Osteoblast (primary cell): Measurements from ENCODE around the gene METTL3. TPM values are rescaled to one million over a fixed set of nuclear protein-coding genes. Genes with fewer than 3 reads are reported as not detected.
A peak's percentile ranks its signal among the peaks of the same experiment; 100 is the strongest.

Experiments
- DNase-seq: peaks from one replicate; pipeline ENCODE4 v3.0.0; 2011; ENCODE audit warnings: low spot score, mixed read lengths; ENCODE audit not compliant: insufficient read length; ENCODE audit errors: missing footprints
- H2AFZ ChIP-seq: 2 replicates; pipeline ENCODE4 v1.6.0; 2011; ENCODE audit warnings: mild to moderate bottlenecking, low read length
- H3K27ac ChIP-seq: 2 replicates; pipeline ENCODE4 v1.5.1; 2011; ENCODE audit warnings: mild to moderate bottlenecking, low read depth, low read length, moderate library complexity
- H3K27me3 ChIP-seq: 2 replicates; pipeline ENCODE4 v1.6.0; 2012; ENCODE audit warnings: mild to moderate bottlenecking, control low read depth, inconsistent platforms, low read length, moderate library complexity; ENCODE audit not compliant: insufficient read depth
- H3K36me3 ChIP-seq: 2 replicates; pipeline ENCODE4 v1.5.1; 2011; ENCODE audit warnings: mild to moderate bottlenecking, low read length, control low read depth, moderate library complexity; ENCODE audit not compliant: insufficient read depth
- H3K4me1 ChIP-seq: 2 replicates; pipeline ENCODE4 v1.5.1; 2011; ENCODE audit warnings: mild to moderate bottlenecking, low read length, control low read depth, moderate library complexity; ENCODE audit not compliant: insufficient read depth
- H3K4me2 ChIP-seq: 2 replicates; pipeline ENCODE4 v1.6.0; 2011; ENCODE audit warnings: mild to moderate bottlenecking, low read length; ENCODE audit not compliant: insufficient read depth
- H3K4me3 ChIP-seq: fragments of 200-600 bp; sonication (generic); 3 replicates; pipeline ENCODE4 v1.5.1; 2012; ENCODE audit warnings: mild to moderate bottlenecking, low read length, inconsistent platforms; ENCODE audit not compliant: insufficient read depth
- H3K79me2 ChIP-seq: 2 replicates; pipeline ENCODE4 v1.6.0; 2012; ENCODE audit warnings: mild to moderate bottlenecking, low read length, control low read depth, inconsistent platforms; ENCODE audit not compliant: insufficient read depth
- H3K9me3 ChIP-seq: 2 replicates; pipeline ENCODE4 v1.5.1; 2011; ENCODE audit warnings: low read depth, low read length, control low read depth
- H4K20me1 ChIP-seq: 2 replicates; pipeline ENCODE4 v1.6.0; 2012; ENCODE audit warnings: mild to moderate bottlenecking, low read length, control low read depth; ENCODE audit not compliant: insufficient read depth
- CTCF ChIP-seq: IDR thresholded peaks from 2 replicates; pipeline ENCODE4 v1.5.1; 2011; ENCODE audit warnings: mild to moderate bottlenecking, low read depth, low read length, moderate library complexity; ENCODE audit errors: extremely low read depth
- total RNA-seq: library from RNA; depleted of rRNA; stranded (reverse); fragments of >200 nt; gene quantifications from 2 replicates; pipeline ENCODE4 v1.2.3, GENCODE V29; 2012

Gene METTL3
- total RNA-seq, 1 donor = 30.4 TPM

DNA sequence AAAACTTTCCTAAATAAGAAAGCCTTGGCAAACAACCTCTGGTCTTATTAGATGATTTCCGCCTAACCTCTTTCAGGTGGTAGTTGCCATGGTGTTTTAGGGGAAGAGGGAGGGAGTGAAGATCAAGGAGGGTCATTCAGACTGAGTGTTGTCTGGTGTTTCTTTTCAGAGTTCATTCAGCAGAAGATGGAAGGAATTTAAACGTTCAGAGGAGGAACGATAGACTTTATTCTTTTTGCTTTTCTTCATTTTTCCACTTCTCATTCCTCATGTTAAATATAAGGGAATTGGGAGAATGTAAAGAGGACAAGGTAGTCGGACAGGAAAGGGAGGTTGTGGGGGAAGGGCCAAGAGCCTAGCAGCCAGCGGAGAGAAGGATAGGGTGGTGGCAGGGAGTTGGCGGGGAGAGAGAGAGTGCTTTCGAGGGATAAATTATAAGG lies 32.4 kb upstream of the METTL3 start:
- Histone ChIP-seq H3K4me2 (no peak overlapping the region), H4K20me1 (no peaks in the 10 kb centered on the region), H3K4me3 (no peak overlapping the region)

GRCh38 chr14:21541413-21542074 lies 30.4 kb upstream of the METTL3 start:
- Histone ChIP-seq H2AFZ (no peak overlapping the region), H3K79me2 (no peaks in the 10 kb centered on the region), H4K20me1 (no peaks in the 10 kb centered on the region), H3K27me3 (peaks cover 26% of the 10 kb centered on the region), H3K4me1 (no peaks in the 10 kb centered on the region), H3K4me2 (no peak overlapping the region), H3K4me3 (no peak overlapping the region), H3K27ac (no peak overlapping the region), H3K9me3 (no peaks in the 10 kb centered on the region), H3K36me3 (no peaks in the 10 kb centered on the region)
- DNase-seq = no peak
- TF ChIP-seq CTCF = no peak

More for the DNA sequence above, 32.4 kb upstream of the METTL3 start:
- Histone ChIP-seq H3K9me3 (no peaks in the 10 kb centered on the region), H3K4me1 (no peaks in the 10 kb centered on the region), H3K27me3 (peaks cover 10% of the 10 kb centered on the region), H3K36me3 (no peaks in the 10 kb centered on the region), H3K27ac (no peak overlapping the region), H3K79me2 (no peaks in the 10 kb centered on the region), H2AFZ (no peak overlapping the region)
- DNase-seq = no peak
- no peak for TF ChIP-seq CTCF

DNA sequence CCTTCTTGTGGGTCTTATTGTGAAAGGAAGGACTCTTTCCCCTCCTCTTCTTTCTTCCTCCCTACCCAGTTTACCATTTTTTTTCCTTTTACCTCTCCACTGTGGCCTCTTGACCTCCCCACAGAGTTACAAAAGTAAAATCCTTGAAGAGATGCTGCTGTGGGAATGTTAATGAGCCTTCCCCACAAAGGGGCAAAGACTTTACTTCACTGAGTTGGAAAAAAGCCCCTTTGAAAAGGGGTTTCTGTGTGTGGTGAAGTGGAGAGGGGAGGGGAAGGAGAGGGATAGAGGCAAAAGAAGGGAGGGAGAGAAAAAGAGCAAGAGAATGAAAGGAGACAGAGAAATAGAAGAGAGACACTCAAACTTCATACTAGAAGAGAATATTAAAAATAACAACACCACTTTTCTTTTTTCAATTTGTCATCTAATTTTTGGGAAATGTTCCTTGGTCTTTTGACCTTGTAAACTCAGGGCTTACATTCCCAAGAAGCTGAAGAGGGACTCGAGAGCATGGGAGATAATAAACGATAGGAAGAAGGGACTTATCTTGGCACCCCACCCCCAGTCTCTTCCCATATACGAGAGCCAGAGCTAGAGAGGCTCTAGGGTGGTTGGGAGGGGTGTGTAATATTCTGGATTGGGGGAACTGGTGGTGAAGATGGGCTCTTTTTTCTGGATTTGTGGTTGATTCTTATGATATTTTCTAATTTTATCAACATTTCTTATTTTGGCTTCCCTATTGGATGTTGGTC lies 28.2 kb upstream of the METTL3 start:
- Histone ChIP-seq H3K27me3 (peaks cover 44% of the 10 kb centered on the region), H3K27ac (no peak overlapping the region), H3K4me3 (no peak overlapping the region), H3K9me3 (no peaks in the 10 kb centered on the region), H3K36me3 (no peaks in the 10 kb centered on the region), H3K79me2 (no peaks in the 10 kb centered on the region), H3K4me1 (no peaks in the 10 kb centered on the region), H2AFZ (no peak overlapping the region), H3K4me2 (no peak overlapping the region), H4K20me1 (no peaks in the 10 kb centered on the region)
- TF ChIP-seq CTCF = no peak
- no peak for DNase-seq

DNA sequence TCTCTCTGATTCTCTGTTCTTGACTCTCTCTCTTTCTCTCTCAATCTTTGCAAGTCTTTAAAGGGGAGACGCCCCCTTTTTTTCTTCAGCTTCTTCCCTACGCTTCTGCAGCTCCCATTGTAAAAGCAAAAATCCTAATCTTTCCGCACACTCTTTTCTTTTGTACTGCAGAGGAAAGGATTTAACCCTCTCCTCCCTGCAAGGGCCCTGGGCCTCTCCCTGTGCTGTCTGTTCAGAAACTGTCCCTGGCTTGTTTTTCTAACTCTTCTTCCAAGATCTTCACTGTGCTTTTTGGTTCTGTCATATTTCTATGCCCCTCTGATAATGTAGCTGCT lies 25.9 kb upstream of the METTL3 start:
- H3K27ac ChIP-seq = no peak overlapping the region
- no peaks in the 10 kb centered on the region for H4K20me1 ChIP-seq
- no peak for DNase-seq
- TF ChIP-seq CTCF = no peak
- H3K9me3 ChIP-seq = no peaks in the 10 kb centered on the region
- H3K79me2 ChIP-seq = no peaks in the 10 kb centered on the region
- H3K4me1 ChIP-seq = no peaks in the 10 kb centered on the region
- no peak overlapping the region for H3K4me3 ChIP-seq
- peaks cover 56% of the 10 kb centered on the region for H3K27me3 ChIP-seq
- H2AFZ ChIP-seq = peak overlapping the region; percentile 74
- no peaks in the 10 kb centered on the region for H3K36me3 ChIP-seq
- peak overlapping the region; percentile 65 for H3K4me2 ChIP-seq
